GM12878 (cell line): ENCODE measurements around the gene CIAO1. TPM values are rescaled to one million over a fixed set of nuclear protein-coding genes. Genes with fewer than 3 reads are reported as not detected.
A peak's percentile ranks its signal among the peaks of the same experiment; 100 is the strongest.

ENCODE experiments used
- ATAC-seq: fragments of 200-7000 bp; cut with Tn5 transposase; 3 replicates; pipeline ENCODE4 v1.9.1; 2020; ENCODE audit warnings: mild to moderate bottlenecking, moderate library complexity
- BruUV-seq: library from RNA; stranded (reverse); fragments of 400-500 nt; replicated peaks from 2 replicates; lab custom pipeline; 2021; lab: Mats Ljungman, UMichigan
- CTCF ChIA-PET: fragments of 300-600 bp; sonication (Branson Sonifier 250); formaldehyde crosslinking; extraction: SDS; loops from one replicate; lab custom pipeline; 2021; ENCODE audit warnings: inconsistent platforms; lab: Yijun Ruan, JAX
- POLR2A ChIA-PET: fragments of 350-600 bp; formaldehyde crosslinking; extraction: SDS; loops from one replicate; lab custom pipeline; 2021; ENCODE audit warnings: inconsistent platforms; lab: Charles Lee
- RAD21 ChIA-PET: fragments of 300-600 bp; sonication (Branson Sonifier 250); formaldehyde crosslinking; loops from one replicate; lab custom pipeline; 2023; ENCODE audit warnings: antibody characterized with exemption; ENCODE audit not compliant: unreplicated experiment; lab: Charles Lee
- SMC1A ChIA-PET: fragments of 300-600 bp; sonication (Branson Sonifier 250); formaldehyde crosslinking; loops from one replicate; lab custom pipeline; 2023; ENCODE audit not compliant: unreplicated experiment, uncharacterized antibody; lab: Charles Lee
- DNase-seq: peaks from one replicate; pipeline ENCODE4 v3.0.0-alpha.2; 2011; ENCODE audit warnings: low read depth, low spot score
- FAIRE-seq: peaks from 3 replicates; lab custom pipeline; 2011; peaks lifted over from hg19 to GRCh38; lab: Jason Lieb, UNC
- H2AFZ ChIP-seq: 2 replicates; pipeline ENCODE4 v1.6.0; 2011; ENCODE audit warnings: low read depth, low read length, control low read depth; ENCODE audit not compliant: control insufficient read depth
- H3K27ac ChIP-seq: 2 replicates; pipeline ENCODE4 v1.5.1; 2011; ENCODE audit warnings: control low read depth; ENCODE audit not compliant: control insufficient read depth, insufficient read depth
- H3K27me3 ChIP-seq, 2 experiments: replicated peaks in 1 of 2; 2 replicates each; pipeline versions ENCODE4 v1.6.0 to v1.6.1; 2011; ENCODE audit warnings: low read length in 1 of 2; ENCODE audit not compliant: control insufficient read depth in 2 of 2, insufficient read depth in 2 of 2
- H3K36me3 ChIP-seq, 2 experiments: 2 replicates each; pipeline ENCODE4 v1.5.1; 2011; ENCODE audit warnings: low read length in 1 of 2; ENCODE audit not compliant: control insufficient read depth in 2 of 2, insufficient read depth in 2 of 2
- H3K4me1 ChIP-seq: 2 replicates; pipeline ENCODE4 v1.6.1; 2011; ENCODE audit warnings: mild to moderate bottlenecking, low read length, moderate library complexity, mixed read lengths; ENCODE audit not compliant: control insufficient read depth, insufficient read depth
- H3K4me2 ChIP-seq: 2 replicates; pipeline ENCODE4 v1.6.0; 2011; ENCODE audit warnings: control low read depth; ENCODE audit not compliant: control insufficient read depth, insufficient read depth
- H3K4me3 ChIP-seq: fragments of 200-600 bp; sonication (generic); 2 replicates; pipeline ENCODE4 v1.5.1; 2016
- H3K79me2 ChIP-seq: 2 replicates; pipeline ENCODE4 v1.6.0; 2011; ENCODE audit warnings: low read length; ENCODE audit not compliant: control insufficient read depth, insufficient read depth
- H3K9ac ChIP-seq: 2 replicates; pipeline ENCODE4 v1.8.0; 2011; ENCODE audit warnings: low read length, control low read depth, mixed read lengths; ENCODE audit not compliant: control insufficient read depth, insufficient read depth
- H3K9me3 ChIP-seq: replicated peaks from 3 replicates; pipeline ENCODE4 v1.5.1; 2011; ENCODE audit warnings: mild to moderate bottlenecking, low read length; ENCODE audit not compliant: control insufficient read depth, insufficient read depth
- H4K20me1 ChIP-seq: 2 replicates; pipeline ENCODE4 v1.6.0; 2011; ENCODE audit not compliant: control insufficient read depth, insufficient read depth
- ATF3 ChIP-seq: IDR thresholded peaks from 2 replicates; pipeline ENCODE4 v1.6.1; 2011; ENCODE audit warnings: low read depth, mild to moderate bottlenecking, low read length, moderate library complexity, borderline replicate concordance; ENCODE audit errors: extremely low read depth
- FOS ChIP-seq: IDR thresholded peaks from 3 replicates; pipeline ENCODE4 v1.6.1; 2011; ENCODE audit warnings: borderline replicate concordance; ENCODE audit not compliant: insufficient read length; ENCODE audit errors: extremely low read depth
- FOXK2 ChIP-seq: fragments of 450-650 bp; IDR thresholded peaks from 2 replicates; pipeline ENCODE4 v1.6.1; 2017; ENCODE audit warnings: mild to moderate bottlenecking, moderate library complexity
- GABPA ChIP-seq: IDR thresholded peaks from 2 replicates; pipeline ENCODE4 v1.6.1; 2014; ENCODE audit warnings: antibody characterized with exemption, low read depth, mild to moderate bottlenecking, inconsistent platforms
- IKZF1 ChIP-seq: fragments of 450-650 bp; conservative IDR thresholded peaks from 2 replicates; pipeline ENCODE4 v1.6.1; 2017; ENCODE audit warnings: antibody characterized with exemption, mild to moderate bottlenecking
- IRF3 ChIP-seq: fragments of 450-650 bp; IDR thresholded peaks from 2 replicates; pipeline ENCODE4 v1.6.1; 2014; ENCODE audit warnings: mild to moderate bottlenecking
- JUND ChIP-seq: IDR thresholded peaks from 2 replicates; pipeline ENCODE4 v1.6.1; 2012; ENCODE audit warnings: low read depth, mild to moderate bottlenecking, low read length, improper control_type of control experiment, moderate library complexity
- NR2C2 ChIP-seq: IDR thresholded peaks from 2 replicates; pipeline ENCODE4 v1.6.1; 2011; ENCODE audit warnings: borderline replicate concordance, low read depth; ENCODE audit not compliant: control insufficient read depth, insufficient read length
- PAX8 ChIP-seq: fragments of 450-650 bp; IDR thresholded peaks from 2 replicates; pipeline ENCODE4 v1.6.1; 2017; ENCODE audit warnings: mild to moderate bottlenecking, moderate library complexity
- RAD21 ChIP-seq: IDR thresholded peaks from 2 replicates; pipeline ENCODE4 v1.6.1; 2011; ENCODE audit warnings: mild to moderate bottlenecking, low read depth, low read length, moderate library complexity; ENCODE audit not compliant: insufficient read depth
- RELB ChIP-seq: fragments of 450-650 bp; IDR thresholded peaks from 2 replicates; pipeline ENCODE4 v1.6.1; 2017; ENCODE audit warnings: low read depth, mild to moderate bottlenecking, moderate library complexity
- TBL1XR1 ChIP-seq: IDR thresholded peaks from 2 replicates; pipeline ENCODE4 v1.6.1; 2012; ENCODE audit warnings: low read depth, low read length, improper control_type of control experiment
- TCF12 ChIP-seq: IDR thresholded peaks from 2 replicates; pipeline ENCODE4 v1.6.1; 2011; ENCODE audit warnings: low read depth, mild to moderate bottlenecking, low read length
- ZNF622 ChIP-seq: fragments of 450-650 bp; IDR thresholded peaks from 2 replicates; pipeline ENCODE4 v1.6.1; 2017; ENCODE audit warnings: mild to moderate bottlenecking, inconsistent platforms
- ZNF687 ChIP-seq: fragments of 450-650 bp; IDR thresholded peaks from 2 replicates; pipeline ENCODE4 v1.6.1; 2017; ENCODE audit warnings: mild to moderate bottlenecking, moderate library complexity
- WGBS: methylation state at CpG from one replicate; pipeline ENCODE4 v1.1.6; 2016; ENCODE audit warnings: low lambda C conversion rate; ENCODE audit not compliant: insufficient replicate concordance, insufficient coverage; ENCODE audit errors: missing lambda C conversion rate; 5-methylcytosine and 5-hydroxymethylcytosine counted together
- in situ Hi-C: fragments of 300-500 bp; cut with MboI; formaldehyde crosslinking; loops from 9 replicates; pipeline ENCODE4 v1.14.3; 2018; ENCODE audit warnings: mixed read lengths
- intact Hi-C: fragments of 100-400 bp; cut with micrococcal nuclease; formaldehyde crosslinking; loops from one replicate; pipeline ENCODE4 v1.14.2; 2022; ENCODE audit not compliant: unreplicated experiment
- polyA plus RNA-seq, 11 experiments: library from polyadenylated mRNA; depleted of rRNA in 4 of 11; unstranded in 6 of 11; stranded (reverse) in 5 of 11; fragments of >200 nt; fragmentation: Nextera tagmentation in 4 of 11; fragmentation: Illumina TruSeq in 1 of 11; extraction: Ambion mirVana in 4 of 11; extraction: Trizol in 1 of 11; gene quantifications; 1 replicate in 1 of 11; 2 replicates in 10 of 11; pipeline versions ENCODE4 v1.2.1 to v1.2.3, GENCODE V29; 2011 to 2016; ENCODE audit warnings: inconsistent platforms in 2 of 11, missing spikeins in 2 of 11, low read depth in 1 of 11
- total RNA-seq, 4 experiments: library from RNA; depleted of rRNA in 3 of 4; stranded (reverse); fragments of >200 nt in 3 of 4; fragmentation: Illumina TruSeq in 1 of 4; extraction: Trizol in 1 of 4; gene quantifications; 2 replicates each; pipeline versions ENCODE4 v1.2.1 to v1.2.3, GENCODE V29; 2013 to 2021

CIAO1 gene
- total and polyA plus RNA-seq, 10 of the 15 experiments (the other 5 are each of a cell fraction or from before 2014, with no cell fraction given): 8.3 to 89.4 (median 63.4) TPM

GRCh38 chr2:96315400-96316071 lies 49.5 kb downstream of the CIAO1 start:
- in situ Hi-C loops: no loop called here
- Histone ChIP-seq H3K9ac (peak overlapping the region; percentile 36; the same call in 1 of the 2 replicates), H3K27me3 (no peaks in the 10 kb centered on the region), H3K36me3 (no peaks in the 10 kb centered on the region), H3K4me3 (0 out of 2 replicates have a peak overlapping the region, but pooled peaks have one; percentile 42), H3K4me1 (peaks cover 16% of the 10 kb centered on the region), H3K79me2 (peaks cover 13% of the 10 kb centered on the region), H3K27ac (peak overlapping the region; percentile 69), H3K9me3 (no peaks in the 10 kb centered on the region), H3K4me2 (peak overlapping the region; percentile 78), H4K20me1 (no peaks in the 10 kb centered on the region), H2AFZ (peak overlapping the region; percentile 59)
- ChIA-PET SMC1A (interaction anchor here (0.9 to 13.4 kb wide), 4 partner anchors 9 to 22 kb away, joined by 3 to 231 read pairs (median 5); partner anchors contain the start of gene NCAPH), POLR2A (interaction anchor here (0.6 to 1.6 kb wide), 4 partner anchors 9 to 470 kb away, joined by 3 to 11 read pairs (median 7); partner anchors contain the start of genes ITPRIPL1, NCAPH and SNRNP200), CTCF (interaction anchor here (1.2 to 1.7 kb wide), 4 partner anchors 9 to 29 kb away, joined by 4 to 5 read pairs (median 4); partner anchors contain the start of gene NCAPH), RAD21 (interaction anchor here (0.8 to 1.5 kb wide), 2 partner anchors 9 to 20 kb away, joined by 5 to 7 read pairs; partner anchors contain the start of genes ITPRIPL1 and NCAPH)
- WGBS: 17% methylated on average over 7 of the region's 7 CpGs
- BruUV-seq: no TSS peak
- DNase-seq (no peak), FAIRE-seq (peak; percentile 31), ATAC-seq (peak; percentile 69)
- intact Hi-C loops: no loop called here
- TF ChIP-seq IRF3: no peak
- TF ChIP-seq RAD21: no peak
- TF ChIP-seq GABPA: no peak
- TF ChIP-seq JUND: no peak
- TF ChIP-seq FOXK2: no peak
- no peak for TF ChIP-seq PAX8
- TF ChIP-seq ZNF622: no peak
- no peak for TF ChIP-seq ATF3
- TF ChIP-seq FOS: no peak
- peak; percentile 65; the same call in 1 of the 2 replicates for TF ChIP-seq TCF12
- no peak for TF ChIP-seq RELB
- TF ChIP-seq ZNF687: no peak
- peak; percentile 58 for TF ChIP-seq IKZF1
- TF ChIP-seq TBL1XR1: no peak
- TF ChIP-seq NR2C2: no peak
